GM19238 (cell line): ENCODE measurements around the gene HPCAL1.
"Not testable (repeated sequence)": the region's sequence is repeated elsewhere in the genome, so short reads cannot be mapped to it uniquely, and the experiment has no call there.

Source experiments
- DNase-seq: peaks from one replicate; pipeline ENCODE4 v3.0.0; 2011; ENCODE audit warnings: low spot score; ENCODE audit not compliant: insufficient read length

Gene HPCAL1

DNA sequence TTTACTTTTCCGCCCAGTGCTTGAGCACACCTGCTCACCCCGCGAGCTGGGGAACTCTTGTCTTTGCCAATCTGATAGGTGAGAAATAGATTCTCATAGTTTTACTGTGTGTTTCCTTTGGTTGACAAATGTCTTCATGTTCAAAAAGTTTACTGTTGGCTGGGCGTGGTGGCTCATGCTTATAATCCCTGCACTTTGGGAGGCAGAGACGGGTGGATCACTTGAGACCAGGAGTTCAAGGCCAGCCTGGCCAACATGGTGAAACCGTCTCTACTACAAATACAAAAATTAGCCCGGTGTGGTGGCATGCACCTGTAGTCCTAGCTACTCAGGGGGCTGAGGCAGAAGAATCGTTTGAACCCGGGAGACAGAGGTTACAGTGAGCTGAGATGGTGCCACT is 135.1 kb downstream of the HPCAL1 start:
- DNase-seq = no peak

DNA sequence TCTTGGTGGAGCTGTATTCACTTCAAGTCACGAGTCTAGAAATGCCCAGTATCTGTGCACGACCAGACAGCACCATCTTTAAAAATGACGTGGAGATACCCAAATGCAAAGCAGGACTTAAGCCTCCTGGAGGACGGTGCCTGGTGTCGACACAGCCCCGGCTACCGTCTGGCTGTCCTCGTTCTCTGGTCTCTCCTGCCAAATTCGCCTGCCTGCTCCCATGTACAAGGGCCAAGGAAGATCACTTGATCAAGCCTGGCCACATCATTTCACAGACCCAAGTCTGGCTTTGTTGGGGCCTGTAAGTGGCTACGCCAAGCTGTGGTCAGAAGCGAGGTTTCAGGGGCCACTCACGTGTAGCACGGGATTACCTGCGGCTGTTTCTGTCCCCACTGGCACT is 136.0 kb downstream of the HPCAL1 start:
- no peak for DNase-seq

DNA sequence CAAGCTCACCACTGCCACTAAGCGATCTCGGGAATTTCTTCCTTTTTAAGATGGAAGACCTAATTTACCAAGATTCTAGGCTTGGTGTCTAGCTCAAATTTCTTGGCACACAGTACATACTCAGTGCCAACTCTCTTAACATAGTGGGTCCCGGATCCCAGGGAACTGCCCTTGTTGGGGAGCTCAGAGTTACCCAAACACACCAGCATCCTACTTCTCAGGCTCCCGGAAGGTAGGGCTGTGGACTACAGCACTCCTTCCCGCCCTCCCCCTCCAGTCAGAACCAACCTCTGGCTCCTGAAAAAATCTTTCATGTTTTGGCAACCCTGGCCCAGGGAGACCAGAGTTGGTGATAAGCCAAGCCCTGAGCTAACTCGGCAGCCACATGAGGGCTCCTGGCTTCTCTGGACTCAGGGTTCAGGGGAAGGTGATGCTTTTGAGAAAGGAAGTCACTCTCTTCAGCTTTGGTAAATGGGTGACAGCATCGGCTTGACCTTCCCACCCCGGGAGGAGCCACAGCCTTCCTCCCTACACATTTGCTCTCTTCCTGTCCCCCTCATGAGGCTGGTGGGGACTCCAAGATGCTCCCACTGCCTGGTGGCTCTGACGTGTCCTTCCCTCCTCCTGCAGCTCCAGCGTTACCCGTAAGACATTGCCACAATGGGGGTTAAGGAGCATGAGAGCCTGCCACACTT is 136.6 kb downstream of the HPCAL1 start:
- DNase-seq = no peak

DNA sequence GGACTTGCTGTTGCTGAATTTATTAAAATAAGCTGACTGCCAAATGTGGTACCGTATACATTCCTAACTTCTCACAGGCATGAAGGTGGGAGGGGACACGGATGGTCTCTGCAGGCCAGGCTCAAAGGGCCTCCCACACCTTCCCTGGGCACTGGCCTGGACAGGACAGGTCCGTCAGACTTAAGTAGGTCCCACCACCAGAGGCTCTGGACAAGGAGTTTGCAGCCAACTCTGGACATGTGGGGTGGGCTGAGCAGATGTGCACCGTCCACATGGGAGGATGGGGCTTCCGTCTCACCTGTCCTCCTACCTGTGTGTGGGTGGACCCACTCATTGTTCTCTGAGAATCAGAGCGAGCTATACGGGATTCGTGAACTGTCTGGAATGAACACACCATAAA is 137.3 kb downstream of the HPCAL1 start:
- DNase-seq = no peak

DNA sequence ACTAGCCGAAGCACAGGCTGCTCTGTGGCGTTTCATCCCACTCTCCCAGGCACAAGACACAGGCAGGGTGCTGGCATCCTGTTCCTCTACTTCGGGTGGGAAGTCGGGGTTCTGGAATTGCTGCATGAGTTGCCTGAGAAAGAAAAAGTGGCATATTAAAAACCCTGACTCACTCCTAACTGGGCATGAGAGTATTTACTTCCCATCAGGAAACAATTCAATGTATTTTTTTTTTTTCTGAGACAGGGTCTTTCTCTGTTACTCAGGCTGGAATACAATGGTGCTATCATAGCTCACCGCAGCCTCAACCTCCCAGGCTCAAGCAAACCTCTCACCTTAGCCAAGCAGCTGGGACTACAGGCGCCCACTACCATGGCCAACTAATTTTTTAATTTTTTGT is 138.0 kb downstream of the HPCAL1 start:
- DNase-seq = no peak

DNA sequence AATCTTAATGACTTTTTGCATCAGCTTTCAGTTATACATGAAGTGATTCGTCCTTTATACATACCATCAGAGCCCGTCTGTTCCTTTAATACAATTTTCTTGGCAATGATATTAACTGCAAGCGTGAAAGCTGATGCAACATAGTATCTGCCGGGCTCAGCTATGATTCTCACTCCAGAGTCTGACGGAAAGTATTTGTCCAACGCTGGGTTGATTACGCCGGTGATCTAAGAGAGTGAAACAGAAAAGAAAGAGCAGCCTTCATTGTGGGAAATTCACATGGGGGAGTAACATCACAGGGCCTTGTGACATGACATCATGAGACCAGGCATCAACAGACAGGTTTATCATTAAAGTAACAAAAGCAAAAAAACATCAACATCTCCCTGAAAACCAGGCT is 139.2 kb downstream of the HPCAL1 start:
- DNase-seq = no peak

DNA sequence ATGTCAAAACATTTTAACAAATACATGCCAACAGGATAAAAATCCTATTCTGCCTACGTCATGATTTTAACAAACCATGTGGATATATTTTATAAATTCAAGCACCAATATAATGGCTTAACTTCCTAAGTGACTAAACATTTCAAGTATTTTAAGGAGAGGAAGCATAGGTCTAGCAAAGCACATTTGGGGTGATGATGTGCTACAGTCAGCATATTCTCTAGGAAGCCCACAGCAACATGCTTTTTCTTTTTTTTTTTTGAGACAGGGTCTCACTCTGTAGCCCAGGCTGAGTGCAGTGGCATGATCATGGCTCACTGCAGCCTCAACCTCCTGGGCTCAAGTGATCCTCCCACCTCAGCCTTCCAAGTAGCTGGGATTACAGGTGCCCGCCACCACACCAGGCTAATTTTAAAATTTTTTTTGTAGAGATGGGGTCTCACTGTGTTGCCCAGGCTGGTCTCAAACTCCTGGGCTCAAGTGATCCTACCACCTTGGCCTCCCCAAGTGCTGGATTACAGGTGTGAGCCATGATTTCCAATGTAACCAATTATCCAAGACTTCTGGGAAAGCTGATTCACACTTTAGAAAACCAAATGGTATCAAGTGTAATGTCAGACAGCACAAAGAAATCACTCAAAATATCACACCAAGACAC is 139.9 kb downstream of the HPCAL1 start:
- DNase-seq = not testable (repeated sequence)

DNA sequence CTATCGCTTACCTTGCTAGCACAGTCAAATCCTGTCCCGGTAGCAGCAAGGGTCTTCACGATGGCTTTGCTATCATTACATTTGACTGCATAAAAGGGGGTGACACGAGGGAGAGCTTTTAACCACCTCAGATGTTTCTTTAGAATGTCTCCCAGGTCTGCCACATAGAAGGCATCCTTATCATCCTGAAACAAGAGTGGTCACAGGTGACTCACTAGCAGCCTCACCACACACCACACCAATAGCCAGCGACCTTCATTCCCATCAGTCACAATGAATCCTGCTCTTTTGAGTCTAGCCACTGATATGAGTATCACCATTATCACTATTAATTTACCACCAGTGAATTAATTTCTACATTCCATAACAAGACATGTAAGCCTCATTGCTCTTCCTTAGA is 141.8 kb downstream of the HPCAL1 start:
- no peak for DNase-seq

DNA sequence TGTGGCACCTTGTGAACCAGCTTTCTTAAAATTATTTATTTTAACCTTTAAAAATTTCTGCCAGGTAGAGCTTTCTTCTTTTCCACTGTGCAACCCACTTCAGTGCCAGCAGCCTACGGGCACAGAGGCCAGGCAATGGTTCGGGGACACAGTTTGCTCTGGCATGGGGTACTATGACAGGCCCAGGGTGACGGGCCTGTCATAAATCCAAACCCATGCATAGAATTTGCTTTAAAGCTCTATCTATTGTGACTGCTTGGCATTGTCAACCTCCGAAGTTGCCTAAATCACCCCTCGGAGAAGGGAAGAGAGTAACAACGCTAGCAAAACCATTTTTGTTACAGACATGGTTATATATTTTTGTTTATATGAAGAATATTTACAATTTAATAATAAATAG is 143.9 kb downstream of the HPCAL1 start:
- no peak for DNase-seq

DNA sequence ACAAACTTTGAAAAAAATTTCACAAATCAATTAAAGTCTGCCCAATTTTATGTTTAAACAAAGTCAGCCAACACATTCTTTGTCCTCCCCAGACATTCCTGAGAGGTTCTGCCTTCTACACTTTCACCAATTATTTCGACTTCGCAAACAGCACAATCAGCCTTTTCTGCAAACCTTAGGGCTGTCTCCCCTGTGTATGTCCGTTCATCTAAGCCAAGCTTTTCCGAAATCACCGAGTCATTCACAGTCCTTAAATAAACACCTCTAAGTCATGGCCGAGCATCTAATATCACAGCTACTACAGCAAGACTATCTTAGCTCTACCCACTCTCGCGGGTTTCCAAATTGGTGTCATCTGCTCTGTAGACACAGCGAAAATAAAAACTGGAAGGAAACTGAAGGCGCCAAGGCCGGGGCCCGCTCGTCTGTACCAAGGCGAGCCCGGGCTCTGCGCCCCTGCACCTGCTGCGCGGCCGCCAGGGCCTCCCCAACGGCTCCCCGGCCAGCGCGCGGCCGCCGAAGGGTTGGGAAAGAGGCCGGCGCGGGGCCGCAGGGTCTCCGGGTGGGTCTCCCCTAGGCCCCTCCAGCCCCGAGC is 144.7 kb downstream of the HPCAL1 start:
- peak; percentile 35 for DNase-seq

DNA sequence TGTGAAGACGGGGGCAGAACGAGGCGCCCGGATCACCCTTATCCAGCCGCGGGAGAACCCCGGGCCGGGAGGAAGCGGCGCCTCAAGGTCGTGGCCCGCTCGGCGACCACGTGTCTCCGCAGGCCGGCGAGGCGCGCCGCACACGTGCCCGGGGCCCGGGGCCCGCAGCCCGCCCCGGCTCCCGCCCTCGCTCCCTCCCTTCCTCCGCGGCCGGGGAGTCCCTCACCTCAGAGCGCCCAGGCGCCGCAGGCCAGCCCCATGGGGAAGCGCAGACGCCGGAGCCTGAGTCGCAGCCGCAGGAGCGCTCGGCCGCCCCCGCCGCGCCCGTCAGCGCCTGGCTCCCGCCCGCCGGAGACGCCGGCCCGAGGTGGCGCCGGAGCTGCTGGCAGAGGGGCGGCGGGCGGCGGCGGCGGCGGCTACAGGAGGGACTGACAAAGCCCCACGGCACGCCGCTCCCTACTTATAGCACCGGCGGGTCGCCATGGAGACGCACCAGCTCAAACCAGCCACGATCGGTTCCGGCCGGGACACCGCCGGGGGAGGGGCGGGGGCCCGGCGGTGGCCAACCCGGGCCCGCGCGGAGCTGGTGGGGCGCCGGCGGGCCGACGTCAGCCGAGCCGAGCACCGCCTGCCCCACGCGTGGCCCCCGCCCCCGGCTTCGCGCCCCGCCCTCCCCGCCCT is 145.3 kb downstream of the HPCAL1 start, which contains the start of gene ODC1:
Gene ODC1 (minus strand): TSS at position 433 of the 681 bp plus-strand sequence. CDS start 3,295 bp downstream, outside the sequence.
- peak; percentile 95 for DNase-seq

DNA sequence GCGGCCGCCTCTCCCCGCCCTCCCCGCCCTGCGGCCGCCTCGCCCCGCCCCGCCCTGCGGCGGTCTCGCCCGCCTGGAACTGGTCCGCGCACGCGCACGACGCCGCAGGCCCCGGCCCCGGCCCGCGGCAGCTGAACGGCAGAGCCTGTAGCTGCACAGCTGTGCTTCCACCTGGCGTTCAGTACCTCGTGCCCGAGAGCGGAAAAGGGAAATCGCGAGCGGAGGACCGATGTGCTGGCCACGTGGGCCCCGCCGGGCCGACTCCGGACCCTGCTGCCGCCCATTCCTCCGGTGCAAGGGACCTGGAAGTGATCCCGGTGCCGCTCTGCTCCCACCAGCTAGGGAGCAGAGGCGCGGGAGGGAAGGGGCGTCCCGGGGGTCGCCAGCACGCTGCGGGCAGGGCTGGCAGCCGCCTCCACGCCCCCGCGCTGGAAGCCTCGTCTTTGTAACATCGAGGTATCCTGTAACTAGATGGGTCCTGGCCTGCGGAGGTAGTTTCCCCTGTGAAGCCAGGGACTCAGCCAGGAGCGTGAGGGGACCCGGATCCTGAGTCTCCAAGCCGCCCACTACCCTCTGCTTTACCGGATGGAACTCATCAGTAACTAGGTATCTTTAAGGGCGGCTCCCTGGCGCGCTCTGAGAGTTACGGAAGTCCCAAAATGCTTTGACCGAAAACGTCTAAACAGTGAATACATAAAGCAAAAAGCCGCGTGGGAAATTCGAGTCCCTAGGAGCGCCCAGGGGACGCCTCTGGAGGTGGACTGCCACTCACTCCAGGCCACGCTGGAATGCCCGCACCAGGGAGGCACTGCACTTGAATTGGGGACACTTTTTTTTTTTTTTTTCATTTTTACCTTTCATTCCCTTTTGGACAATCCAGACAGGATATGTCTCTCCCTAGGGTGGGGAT is 146.1 kb downstream of the HPCAL1 start:
- peak; percentile 36 for DNase-seq

DNA sequence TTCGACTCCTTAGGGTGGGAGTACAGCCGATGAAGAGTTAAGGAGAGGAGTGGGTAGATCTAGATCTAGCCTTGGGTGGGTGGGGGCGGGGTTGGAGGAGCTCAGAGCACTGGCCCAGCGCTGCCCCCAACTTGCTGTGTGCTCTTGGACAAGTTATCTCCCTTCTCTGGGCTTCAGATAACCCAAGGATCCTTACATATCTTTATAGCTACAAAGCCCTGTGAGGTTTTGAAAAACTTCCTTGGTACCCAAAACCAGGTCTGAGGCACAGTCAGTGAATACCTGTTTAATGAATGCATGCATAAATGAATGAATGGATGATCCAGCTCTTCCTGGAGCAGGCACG is 146.8 kb downstream of the HPCAL1 start:
- no peak for DNase-seq

DNA sequence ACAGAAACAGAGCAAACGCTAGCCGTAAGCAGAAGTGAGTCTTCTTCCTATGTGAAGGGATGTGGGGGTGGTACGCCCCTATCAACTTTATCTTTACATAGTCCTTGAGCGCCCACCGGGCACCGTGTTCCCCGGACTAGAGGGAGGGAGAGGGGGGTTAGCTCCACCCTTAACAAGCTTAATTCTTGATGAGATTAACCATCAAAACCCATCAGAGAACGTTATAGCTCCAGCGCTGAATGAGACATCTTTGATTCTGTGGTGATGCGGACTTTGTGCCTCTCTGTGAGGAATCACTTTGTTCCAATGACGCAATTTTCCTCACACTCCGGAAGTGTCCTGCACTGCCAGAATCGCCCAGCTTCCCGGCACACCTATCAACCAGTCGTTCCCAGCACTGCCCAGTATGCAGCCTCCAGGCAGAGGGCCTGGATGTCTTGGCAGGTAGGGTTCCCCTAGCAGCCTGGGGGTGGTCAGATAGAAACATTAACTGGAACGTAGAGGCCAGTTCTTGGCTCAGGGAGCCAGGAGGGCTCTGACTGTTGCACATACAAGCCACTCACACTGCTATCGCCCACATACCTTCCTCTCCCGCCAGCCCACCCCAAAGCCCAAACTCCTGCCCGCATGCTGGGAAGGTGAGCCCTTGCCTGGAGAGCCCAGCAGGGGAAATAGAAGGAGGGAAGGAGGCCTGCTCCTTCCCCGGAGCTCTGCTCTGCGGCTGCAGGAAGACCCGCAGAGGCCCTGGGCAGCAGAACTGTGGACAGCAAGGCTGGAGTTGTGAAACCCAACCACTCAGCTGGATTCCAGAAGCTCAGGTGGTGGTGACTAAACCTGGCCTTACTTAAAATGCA is 147.4 kb downstream of the HPCAL1 start:
- DNase-seq = no peak

DNA sequence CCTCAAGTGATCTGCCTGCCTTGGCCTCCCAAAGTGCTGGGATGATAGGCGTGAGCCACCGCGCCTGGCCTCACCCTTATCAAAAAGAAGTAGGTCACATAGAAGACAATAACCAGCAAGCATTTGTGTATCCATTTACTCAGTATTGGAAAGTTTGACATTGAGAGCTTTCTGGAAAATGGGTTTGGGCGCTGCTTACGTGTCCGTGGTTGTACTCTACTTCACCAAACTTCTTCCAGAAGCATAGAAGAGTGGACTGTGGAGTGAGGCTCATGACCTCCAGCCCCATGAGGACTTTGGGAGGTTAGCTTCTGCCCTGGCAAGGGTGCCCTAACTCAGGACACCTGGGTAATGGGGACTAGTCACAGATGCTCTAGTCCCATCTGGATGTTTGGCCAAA is 149.1 kb downstream of the HPCAL1 start:
- no peak for DNase-seq

DNA sequence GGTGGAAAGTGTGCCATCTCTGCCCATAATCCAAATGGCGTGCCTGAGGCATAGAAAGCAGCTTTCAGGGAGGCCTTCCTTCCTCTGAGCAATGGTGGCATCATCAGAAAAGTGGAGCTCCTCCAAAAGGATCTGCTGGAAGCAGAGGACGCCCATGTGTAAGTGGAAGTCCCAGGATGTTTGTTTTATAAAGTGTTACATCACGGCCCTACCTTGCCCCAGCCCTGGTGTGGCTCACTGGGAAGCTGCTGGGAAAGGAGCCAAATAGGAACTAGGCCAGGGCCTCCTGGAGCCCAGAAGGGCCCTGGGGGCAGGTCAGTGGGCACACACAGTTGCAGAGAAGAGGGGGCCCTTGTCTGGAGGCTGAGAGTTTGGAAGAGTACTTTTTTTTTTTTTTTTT is 149.6 kb downstream of the HPCAL1 start:
- DNase-seq = no peak

DNA sequence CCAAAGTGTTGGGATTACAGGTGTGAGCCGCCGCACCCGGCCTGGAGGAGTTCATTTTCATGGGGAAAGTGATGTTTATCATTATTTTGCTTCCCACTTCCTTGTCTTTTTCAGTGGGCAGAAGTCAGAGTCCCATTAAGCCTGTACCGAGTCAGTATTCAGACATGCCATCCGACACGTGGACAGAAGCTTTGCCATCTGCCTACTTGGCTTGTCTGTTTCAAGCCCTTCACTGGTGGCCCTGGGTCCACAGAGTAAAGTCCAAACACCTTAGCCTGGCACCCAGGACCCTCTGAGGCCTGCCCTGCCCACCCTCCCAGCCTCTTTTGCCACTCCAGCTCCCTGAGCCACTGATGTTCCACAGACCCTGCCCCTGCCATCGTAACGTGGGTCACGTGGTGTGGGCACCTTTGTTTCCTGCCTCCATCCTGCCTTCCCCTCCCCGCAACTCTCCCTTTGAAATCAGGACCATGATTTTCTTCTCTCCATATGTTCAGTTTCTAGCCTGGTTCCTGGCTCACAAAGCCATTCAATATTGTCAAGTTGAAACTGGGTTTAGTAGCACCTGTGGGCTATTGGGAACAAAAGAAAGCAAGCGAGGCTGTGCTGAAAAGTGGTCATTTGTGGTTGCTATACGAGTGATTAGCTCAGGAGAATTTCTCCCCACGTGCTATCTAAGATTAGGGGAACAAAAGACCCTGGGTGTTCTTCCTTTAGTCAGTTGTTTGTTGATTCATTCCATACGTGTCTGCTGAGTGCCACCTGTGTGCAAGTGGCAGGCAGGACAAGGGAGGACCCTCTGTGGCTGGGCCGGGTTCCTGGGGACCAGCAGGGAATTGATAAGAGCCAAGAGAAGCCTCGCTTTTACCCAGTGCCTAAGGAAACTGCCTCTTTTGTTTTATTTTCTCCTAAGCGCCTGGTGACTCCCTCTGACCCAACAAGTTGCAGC is 150.5 kb downstream of the HPCAL1 start:
- DNase-seq = no peak

DNA sequence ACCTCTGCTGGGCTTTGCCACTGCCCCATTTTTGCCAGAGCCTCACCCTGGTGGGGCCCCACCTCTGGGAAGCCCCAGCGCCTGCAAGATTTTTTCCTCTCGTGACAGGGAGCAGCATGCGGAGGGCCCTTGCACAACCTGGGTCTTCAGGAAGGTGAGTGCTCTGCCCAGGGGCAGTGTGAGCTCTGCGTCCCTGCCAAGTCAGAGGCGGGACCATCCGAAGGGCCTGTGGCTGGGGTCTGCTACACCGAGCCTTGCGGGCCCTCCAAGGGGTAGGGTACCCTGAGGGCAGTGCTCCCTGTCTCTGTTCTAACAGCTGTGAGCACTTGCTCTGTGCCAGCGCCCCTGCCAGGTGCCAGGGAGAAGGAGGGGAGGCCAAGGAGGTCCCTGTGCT is 151.2 kb downstream of the HPCAL1 start:
- DNase-seq = no peak

DNA sequence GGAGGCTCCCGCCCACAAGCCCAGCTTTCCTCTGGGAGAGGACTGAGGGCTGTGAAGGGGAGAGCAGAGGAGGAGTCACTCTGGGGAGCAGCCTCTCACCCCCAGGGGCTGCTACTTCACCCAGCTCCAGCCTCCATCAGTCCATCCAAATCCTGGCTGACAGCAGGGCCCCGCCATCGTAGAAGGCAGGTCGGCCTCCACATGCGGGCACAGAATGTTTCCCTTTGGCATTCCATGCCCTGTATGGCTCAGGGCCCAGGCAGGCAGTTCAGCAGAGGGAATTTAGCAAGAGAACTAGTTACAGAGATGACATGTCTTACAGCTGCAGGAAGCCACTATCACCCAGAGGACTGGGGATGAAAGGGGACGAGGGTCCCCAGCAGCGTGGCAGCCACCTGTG is 151.8 kb downstream of the HPCAL1 start:
- no peak for DNase-seq
